Measurements from ENCODE around the gene SPEM2.

SPEM2 gene

GRCh38 chr17:7428557-7428956 lies 3.1 kb downstream of the SPEM2 start, which contains the start of gene SPEM3:
Gene SPEM3 (plus strand): TSS chr17:7428857. CDS start chr17:7428903, 46 bp downstream.
- Histone ChIP-seq H3K27me3 (ENCODE audit: insufficient read depth, low read length) (no peaks in the 10 kb centered on the region), H4K20me1 (ENCODE audit: insufficient read depth, low read length) (no peaks in the 10 kb centered on the region), H3K27ac (ENCODE audit: low read depth, low read length, poor library complexity, severe bottlenecking) (no peak within 1 kb of the TSS), H3K36me3 (ENCODE audit: insufficient read depth, low read length) (no peaks in the 10 kb centered on the region), H3K79me2 (ENCODE audit: insufficient read depth, low read length) (no peaks in the 10 kb centered on the region), H3K9me2 (ENCODE audit: low read depth, low read length) (no peaks in the 10 kb centered on the region), H3K4me3 (ENCODE audit: low read depth, low read length, poor library complexity, severe bottlenecking) (no peak within 1 kb of the TSS), H3K9ac (ENCODE audit: low read length) (no peak within 1 kb of the TSS), H3K4me2 (ENCODE audit: low read length) (no peak within 1 kb of the TSS), H3F3A (ENCODE audit: insufficient read depth, low read length) (no peaks in the 10 kb centered on the region), H3K4me1 (ENCODE audit: insufficient read depth, low read length, severe bottlenecking) (no peaks in the 10 kb centered on the region), H2AFZ (ENCODE audit: low read length) (no peak within 1 kb of the TSS), H3K9me3 (ENCODE audit: low read length) (no peaks in the 10 kb centered on the region)
- no peak for TF ChIP-seq EZH2 (IDR thresholded peaks at IDR 0.05; ENCODE audit: borderline replicate concordance, low read length)

- no peaks in the 10 kb centered on the region for H3K36me3 ChIP-seq (ENCODE audit: insufficient read depth, low read length)
- no peak for TF ChIP-seq CTCF (IDR thresholded peaks at IDR 0.05; ENCODE audit: low read length)
- TF ChIP-seq EZH2 (IDR thresholded peaks at IDR 0.05; ENCODE audit: borderline replicate concordance, low read length) = no peak
- H3K9me3 ChIP-seq (ENCODE audit: low read length) = no peaks in the 10 kb centered on the region
- no peak overlapping the region for H3K9ac ChIP-seq (ENCODE audit: low read length)
- H3K27me3 ChIP-seq (ENCODE audit: insufficient read depth, low read length) = no peaks in the 10 kb centered on the region
- H3K79me2 ChIP-seq (ENCODE audit: insufficient read depth, low read length) = no peaks in the 10 kb centered on the region
- no peaks in the 10 kb centered on the region for H3K4me1 ChIP-seq (ENCODE audit: insufficient read depth, low read length, severe bottlenecking)
- H3F3A ChIP-seq (ENCODE audit: insufficient read depth, low read length) = no peaks in the 10 kb centered on the region
- H3K4me2 ChIP-seq (ENCODE audit: low read length) = no peak overlapping the region
- no peak overlapping the region for H3K4me3 ChIP-seq (ENCODE audit: low read depth, low read length, poor library complexity, severe bottlenecking)
- no peaks in the 10 kb centered on the region for H4K20me1 ChIP-seq (ENCODE audit: insufficient read depth, low read length)
- H3K27ac ChIP-seq (ENCODE audit: low read depth, low read length, poor library complexity, severe bottlenecking) = no peak overlapping the region
- no peaks in the 10 kb centered on the region for H3K9me2 ChIP-seq (ENCODE audit: low read depth, low read length)
- no peak overlapping the region for H2AFZ ChIP-seq (ENCODE audit: low read length)
These were observed 4.3 kb downstream of the SPEM2 start for GRCh38 chr17:7429722-7430121.

- no peaks in the 10 kb centered on the region for H3K27me3 ChIP-seq (ENCODE audit: insufficient read depth, low read length)
- no peak overlapping the region for H2AFZ ChIP-seq (ENCODE audit: low read length)
- no peak overlapping the region for H3K4me2 ChIP-seq (ENCODE audit: low read length)
- no peak for TF ChIP-seq CTCF (IDR thresholded peaks at IDR 0.05; ENCODE audit: low read length)
- TF ChIP-seq EZH2 (IDR thresholded peaks at IDR 0.05; ENCODE audit: borderline replicate concordance, low read length) = no peak
- H3K4me1 ChIP-seq (ENCODE audit: insufficient read depth, low read length, severe bottlenecking) = peaks cover 3% of the 10 kb centered on the region
- H3K9ac ChIP-seq (ENCODE audit: low read length) = no peak overlapping the region
- H3K4me3 ChIP-seq (ENCODE audit: low read depth, low read length, poor library complexity, severe bottlenecking) = no peak overlapping the region
- H3F3A ChIP-seq (ENCODE audit: insufficient read depth, low read length) = no peaks in the 10 kb centered on the region
- no peaks in the 10 kb centered on the region for H3K36me3 ChIP-seq (ENCODE audit: insufficient read depth, low read length)
- H3K9me2 ChIP-seq (ENCODE audit: low read depth, low read length) = no peaks in the 10 kb centered on the region
- no peaks in the 10 kb centered on the region for H3K9me3 ChIP-seq (ENCODE audit: low read length)
- no peaks in the 10 kb centered on the region for H4K20me1 ChIP-seq (ENCODE audit: insufficient read depth, low read length)
- no peaks in the 10 kb centered on the region for H3K79me2 ChIP-seq (ENCODE audit: insufficient read depth, low read length)
- no peak overlapping the region for H3K27ac ChIP-seq (ENCODE audit: low read depth, low read length, poor library complexity, severe bottlenecking)
These were observed 5.8 kb downstream of the SPEM2 start for GRCh38 chr17:7431231-7431630.

DNA sequence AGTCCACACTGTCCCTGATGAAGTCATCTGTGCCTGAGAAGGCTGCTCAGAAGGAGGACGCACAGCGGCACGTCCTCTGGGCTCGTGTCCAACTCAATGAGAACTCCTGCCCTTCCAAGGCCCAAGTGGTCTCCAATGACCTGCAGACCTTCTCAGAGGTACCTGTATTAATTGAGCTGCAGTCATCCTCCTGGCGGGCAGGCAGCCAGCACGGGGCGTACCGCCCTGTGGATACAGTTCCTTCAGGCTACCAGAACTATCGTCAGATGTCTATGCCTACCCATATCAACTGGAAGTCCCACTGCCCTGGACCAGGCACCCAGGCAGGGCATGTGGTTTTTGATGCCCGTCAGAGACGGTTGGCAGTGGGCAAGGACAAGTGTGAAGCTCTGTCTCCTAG lies 6.9 kb downstream of the SPEM2 start:
- Histone ChIP-seq H3K36me3 (ENCODE audit: insufficient read depth, low read length) (no peaks in the 10 kb centered on the region), H4K20me1 (ENCODE audit: insufficient read depth, low read length) (no peaks in the 10 kb centered on the region), H2AFZ (ENCODE audit: low read length) (no peak overlapping the region), H3K4me3 (ENCODE audit: low read depth, low read length, poor library complexity, severe bottlenecking) (no peak overlapping the region), H3K9me3 (ENCODE audit: low read length) (no peaks in the 10 kb centered on the region), H3F3A (ENCODE audit: insufficient read depth, low read length) (no peaks in the 10 kb centered on the region), H3K9ac (ENCODE audit: low read length) (no peak overlapping the region), H3K27ac (ENCODE audit: low read depth, low read length, poor library complexity, severe bottlenecking) (no peak overlapping the region), H3K27me3 (ENCODE audit: insufficient read depth, low read length) (no peaks in the 10 kb centered on the region), H3K4me1 (ENCODE audit: insufficient read depth, low read length, severe bottlenecking) (peaks cover 11% of the 10 kb centered on the region), H3K9me2 (ENCODE audit: low read depth, low read length) (no peaks in the 10 kb centered on the region), H3K79me2 (ENCODE audit: insufficient read depth, low read length) (no peaks in the 10 kb centered on the region), H3K4me2 (ENCODE audit: low read length) (no peak overlapping the region)
- TF ChIP-seq CTCF (IDR thresholded peaks at IDR 0.05; ENCODE audit: low read length) (no peak), EZH2 (IDR thresholded peaks at IDR 0.05; ENCODE audit: borderline replicate concordance, low read length) (no peak)

All from OCI-LY1 (cell line).